Measurements from ENCODE around the gene CHGA.

Gene CHGA

DNA sequence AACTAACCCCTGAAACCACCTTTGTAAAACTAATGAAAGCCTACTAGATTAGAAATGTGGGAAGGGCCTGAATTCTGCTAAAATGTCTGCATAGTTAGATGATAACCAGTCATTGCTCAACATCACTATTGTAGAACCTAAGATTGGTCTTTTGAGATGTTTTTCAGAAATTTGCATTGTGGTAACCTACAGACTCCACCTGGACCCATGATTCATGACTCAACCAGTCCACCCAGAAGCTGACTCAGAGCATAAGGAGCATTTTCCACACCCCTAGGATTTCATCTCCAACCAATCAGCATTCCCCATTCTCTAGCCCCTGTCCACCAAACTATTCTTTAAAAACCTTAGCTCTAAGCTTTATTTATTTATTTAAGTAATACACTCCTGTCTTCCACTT lies 30.4 kb upstream of the CHGA start:
- no peak for DNase-seq (ENCODE audit: low read depth, low spot score)
- TF ChIP-seq, protein P1, sequence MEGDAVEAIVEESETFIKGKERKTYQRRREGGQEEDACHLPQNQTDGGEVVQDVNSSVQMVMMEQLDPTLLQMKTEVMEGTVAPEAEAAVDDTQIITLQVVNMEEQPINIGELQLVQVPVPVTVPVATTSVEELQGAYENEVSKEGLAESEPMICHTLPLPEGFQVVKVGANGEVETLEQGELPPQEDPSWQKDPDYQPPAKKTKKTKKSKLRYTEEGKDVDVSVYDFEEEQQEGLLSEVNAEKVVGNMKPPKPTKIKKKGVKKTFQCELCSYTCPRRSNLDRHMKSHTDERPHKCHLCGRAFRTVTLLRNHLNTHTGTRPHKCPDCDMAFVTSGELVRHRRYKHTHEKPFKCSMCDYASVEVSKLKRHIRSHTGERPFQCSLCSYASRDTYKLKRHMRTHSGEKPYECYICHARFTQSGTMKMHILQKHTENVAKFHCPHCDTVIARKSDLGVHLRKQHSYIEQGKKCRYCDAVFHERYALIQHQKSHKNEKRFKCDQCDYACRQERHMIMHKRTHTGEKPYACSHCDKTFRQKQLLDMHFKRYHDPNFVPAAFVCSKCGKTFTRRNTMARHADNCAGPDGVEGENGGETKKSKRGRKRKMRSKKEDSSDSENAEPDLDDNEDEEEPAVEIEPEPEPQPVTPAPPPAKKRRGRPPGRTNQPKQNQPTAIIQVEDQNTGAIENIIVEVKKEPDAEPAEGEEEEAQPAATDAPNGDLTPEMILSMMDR (IDR thresholded peaks at IDR 0.05; ENCODE audit: low read depth, low read length) = no peak
- in situ Hi-C loops (cut with HindIII; ENCODE audit: low sequenced_read_pairs) = no loop called here
- no peak overlapping the region for H3K4me3 ChIP-seq (ENCODE audit: low read depth, low read length)

DNA sequence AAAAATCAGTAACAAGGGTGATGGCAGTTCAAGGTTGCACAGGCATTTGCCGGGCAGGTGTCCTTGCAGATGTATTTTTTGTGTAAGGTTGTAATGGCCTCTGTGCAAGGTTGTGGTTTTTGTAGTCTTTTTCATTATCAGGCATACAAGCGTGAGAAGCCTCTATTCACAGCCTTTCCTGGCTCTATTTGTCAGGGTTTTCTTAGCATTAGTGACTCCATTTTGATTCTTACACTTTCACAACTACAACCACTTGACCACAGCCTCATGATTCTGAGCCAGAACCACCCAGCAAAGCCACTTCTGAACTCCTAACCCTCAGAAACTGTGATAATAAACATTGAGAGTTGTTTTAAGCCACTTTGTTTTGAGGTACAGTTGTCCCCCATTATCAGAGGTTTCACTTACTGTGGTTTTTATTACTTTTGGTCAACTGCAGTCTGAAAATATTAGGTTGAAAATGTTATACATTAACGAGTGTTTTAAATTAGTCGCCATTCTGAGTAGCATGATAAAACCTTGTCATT lies 27.5 kb upstream of the CHGA start:
- no peak overlapping the region for H3K4me3 ChIP-seq (ENCODE audit: low read depth, low read length)
- no peak for DNase-seq (ENCODE audit: low read depth, low spot score)
- TF ChIP-seq, protein P1 (IDR thresholded peaks at IDR 0.05; ENCODE audit: low read depth, low read length) = no peak
- in situ Hi-C loops (cut with HindIII; ENCODE audit: low sequenced_read_pairs) = no loop called here

DNA sequence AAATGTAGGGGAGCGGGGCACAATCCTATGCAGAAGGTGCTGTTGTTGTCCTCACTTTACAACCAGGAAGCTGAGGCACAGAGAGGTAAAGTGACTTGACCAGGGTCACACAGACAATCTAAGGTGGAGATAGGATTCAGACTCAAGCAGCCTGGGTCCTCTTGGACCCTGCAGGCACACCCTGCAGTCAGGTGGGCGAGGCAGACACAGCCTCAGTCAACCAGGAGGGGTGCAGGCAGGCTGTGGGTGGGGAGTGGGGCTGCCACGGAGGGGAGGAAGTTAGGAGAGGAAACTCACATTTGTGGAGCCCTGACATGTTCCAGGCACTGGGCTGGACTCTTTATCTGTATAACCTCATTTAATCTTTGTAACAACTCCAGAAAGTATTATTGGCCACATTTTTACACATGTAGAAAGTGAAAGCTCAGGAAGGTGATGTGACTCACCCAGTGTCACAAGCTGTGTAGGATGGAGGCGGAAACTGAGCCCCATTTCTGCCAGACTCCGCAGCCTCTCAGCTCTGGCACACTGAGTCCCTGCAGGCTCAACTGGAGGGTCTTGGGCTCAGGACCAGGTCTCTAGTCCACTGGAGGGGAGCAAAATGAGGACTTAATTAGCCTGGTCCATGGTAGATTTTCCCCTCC lies 24.9 kb upstream of the CHGA start:
- H3K4me3 ChIP-seq (ENCODE audit: low read depth, low read length) = no peak overlapping the region
- TF ChIP-seq, protein P1 (IDR thresholded peaks at IDR 0.05; ENCODE audit: low read depth, low read length) = no peak
- no peak for DNase-seq (ENCODE audit: low read depth, low spot score)
- in situ Hi-C loops (cut with HindIII; ENCODE audit: low sequenced_read_pairs) = no loop called here

DNA sequence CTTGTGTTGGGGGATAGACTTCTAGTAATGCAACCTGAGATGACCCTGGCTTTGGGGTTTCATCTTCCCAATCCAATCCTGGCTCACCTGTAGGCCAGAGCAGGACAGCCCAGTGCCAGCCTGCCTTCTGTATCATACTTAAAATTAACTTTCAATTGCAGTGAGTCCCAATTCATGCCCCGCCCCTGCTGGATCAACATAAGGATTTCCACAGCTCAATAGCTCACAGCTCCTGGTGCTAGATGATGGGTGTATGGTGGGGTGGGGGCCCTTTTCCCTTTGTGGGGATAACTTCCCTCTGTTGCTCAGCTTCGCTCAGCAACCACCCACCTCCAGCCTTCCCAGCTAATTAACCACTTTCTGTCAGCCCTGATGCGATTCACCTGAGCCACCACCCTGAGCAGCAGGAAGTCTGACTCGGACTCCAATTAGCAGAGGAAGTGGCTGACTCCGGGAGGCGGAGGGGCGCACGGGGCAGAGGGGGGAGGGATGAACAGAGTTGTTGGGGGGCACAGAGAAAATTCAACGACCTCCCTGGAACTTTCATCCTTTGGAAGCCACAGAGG lies 24.3 kb upstream of the CHGA start:
- no peak for DNase-seq (ENCODE audit: low read depth, low spot score)
- TF ChIP-seq, protein P1 (IDR thresholded peaks at IDR 0.05; ENCODE audit: low read depth, low read length) = no peak
- in situ Hi-C loops (cut with HindIII; ENCODE audit: low sequenced_read_pairs) = no loop called here
- H3K4me3 ChIP-seq (ENCODE audit: low read depth, low read length) = no peak overlapping the region

DNA sequence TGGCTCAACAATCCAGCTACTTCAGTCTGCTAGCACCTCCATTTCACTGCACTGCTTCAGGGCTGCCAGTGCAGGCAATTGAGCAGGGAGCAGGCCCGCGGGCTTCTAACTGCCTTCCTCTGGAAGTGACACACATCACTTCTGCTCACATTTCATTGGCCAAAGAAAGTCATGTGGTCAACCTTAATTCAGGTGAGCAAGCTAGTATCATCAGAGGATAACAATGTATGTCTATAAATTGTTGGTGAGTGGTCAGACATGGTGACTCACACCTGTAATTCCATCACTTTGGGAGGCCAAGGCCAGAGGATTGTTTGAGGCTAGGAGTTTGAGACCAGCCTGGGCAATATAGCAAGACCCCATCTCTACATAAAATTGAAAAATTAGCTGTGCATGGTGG lies 22.3 kb upstream of the CHGA start:
- H3K4me3 ChIP-seq (ENCODE audit: low read depth, low read length) = no peak overlapping the region
- TF ChIP-seq, protein P1 (IDR thresholded peaks at IDR 0.05; ENCODE audit: low read depth, low read length) = no peak
- no peak for DNase-seq (ENCODE audit: low read depth, low spot score)
- in situ Hi-C loops (cut with HindIII; ENCODE audit: low sequenced_read_pairs) = no loop called here

DNA sequence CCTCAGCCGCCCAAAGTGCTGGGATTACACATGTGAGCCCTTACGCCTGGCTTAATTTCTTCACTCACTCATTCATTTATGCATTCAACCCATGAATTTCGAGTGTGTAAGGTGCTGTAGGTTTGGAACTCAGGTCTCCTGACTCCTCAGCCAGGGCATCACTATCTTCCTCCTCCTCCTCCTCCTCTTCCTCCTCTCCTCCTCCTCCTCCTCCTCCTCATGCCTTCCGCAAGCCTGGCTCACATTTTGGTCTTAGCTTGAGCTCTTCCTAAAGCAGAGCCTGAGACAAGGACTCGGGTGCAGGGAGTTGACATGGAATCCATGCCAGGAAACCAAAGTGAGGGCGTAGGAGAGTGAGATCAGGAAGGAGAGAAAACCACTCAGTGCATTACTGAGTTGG lies 20.8 kb upstream of the CHGA start:
- H3K4me3 ChIP-seq (ENCODE audit: low read depth, low read length) = no peak overlapping the region
- DNase-seq (ENCODE audit: low read depth, low spot score) = no peak
- in situ Hi-C loops (cut with HindIII; ENCODE audit: low sequenced_read_pairs) = no loop called here
- TF ChIP-seq, protein P1 (IDR thresholded peaks at IDR 0.05; ENCODE audit: low read depth, low read length) = no peak
